Activated effector memory CD4-positive, alpha-beta T cell treated with anti-CD3 and anti-CD28 coated beads, Interleukin-2, amount 50 U/mL, for 16 hours (primary cell): Measurements from ENCODE around the gene RNASE7.

Experiments used
- DNase-seq: peaks from one replicate; pipeline ENCODE4 v3.0.0-alpha.2; 2020

Gene RNASE7

DNA sequence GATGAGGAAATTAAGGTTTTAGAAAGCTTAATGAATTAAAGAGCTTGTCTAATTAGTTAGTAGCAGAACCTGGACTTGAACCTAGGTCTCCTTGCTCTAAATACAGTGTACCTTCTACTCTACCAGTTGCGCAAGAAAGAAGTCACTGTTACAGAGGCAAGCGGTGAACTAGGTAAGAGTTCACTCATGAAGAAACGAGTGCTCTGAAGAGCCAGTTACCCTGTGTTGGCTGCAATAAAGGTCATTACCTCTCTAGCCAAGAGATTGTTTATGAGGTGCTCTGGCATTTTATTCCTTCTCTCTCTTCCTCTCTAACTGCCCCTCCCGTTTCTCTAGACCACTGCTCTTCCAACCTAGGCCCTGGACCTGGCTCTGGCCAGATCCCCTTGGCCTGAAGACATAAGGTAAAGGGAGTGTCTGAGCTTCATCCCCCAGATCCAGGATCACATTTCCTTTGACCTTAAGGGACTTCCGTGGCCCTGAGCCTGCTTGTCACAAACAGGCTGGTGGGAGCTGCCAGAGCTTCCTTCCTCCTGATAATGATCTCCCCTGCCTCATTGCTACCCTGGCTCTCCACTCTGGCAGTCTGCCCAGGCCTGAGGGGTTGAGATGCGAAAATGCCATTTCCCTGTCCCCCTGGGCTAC, 1.9 kb downstream of the RNASE7 start:
- peak; percentile 66 for DNase-seq

GRCh38 chr14:21047378-21047781, 5.2 kb downstream of the RNASE7 start:
- no peak for DNase-seq

DNA sequence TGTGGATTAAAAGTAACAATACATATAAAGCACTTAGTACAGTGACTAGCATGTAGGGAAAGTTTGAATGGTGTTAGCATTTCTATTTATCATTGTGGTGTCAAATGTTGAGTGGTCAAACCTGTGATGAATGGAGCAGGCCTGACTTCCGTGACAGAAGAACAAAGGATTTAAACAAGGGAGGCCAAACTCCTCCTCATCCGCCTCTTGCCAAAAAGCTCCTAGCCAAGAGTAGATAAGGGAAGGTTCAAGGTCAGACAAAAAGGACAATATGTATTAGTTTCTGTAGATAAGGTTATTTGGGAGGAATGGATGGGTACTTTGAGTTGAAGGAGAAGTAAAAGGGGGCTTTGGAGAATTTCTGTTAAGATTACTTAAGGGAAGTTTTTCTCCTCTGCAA, 6.5 kb downstream of the RNASE7 start:
- DNase-seq = no peak

DNA sequence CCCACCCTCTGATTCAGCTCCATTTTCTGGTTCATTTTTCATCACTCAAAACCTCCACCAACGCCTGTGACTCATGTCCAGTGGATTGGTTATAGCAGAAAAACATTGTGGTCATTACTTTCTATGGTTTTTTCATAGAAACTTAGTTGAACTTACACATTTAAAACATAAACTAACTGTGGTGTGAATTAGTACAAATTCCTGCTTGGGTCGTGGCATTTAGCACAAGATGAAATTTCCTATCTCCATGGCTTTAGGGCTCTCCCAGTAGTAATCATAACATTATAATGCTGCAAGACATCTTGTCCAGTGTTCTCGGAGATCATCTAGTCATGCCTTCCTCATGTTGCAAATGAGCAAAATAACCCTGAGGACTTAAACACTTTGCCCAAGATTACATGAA, 7.1 kb downstream of the RNASE7 start:
- no peak for DNase-seq

- no peak for DNase-seq
These were observed 8.4 kb downstream of the RNASE7 start for GRCh38 chr14:21050597-21050996.

- no peak for DNase-seq
These were observed 11.3 kb downstream of the RNASE7 start for GRCh38 chr14:21053184-21054122.

DNA sequence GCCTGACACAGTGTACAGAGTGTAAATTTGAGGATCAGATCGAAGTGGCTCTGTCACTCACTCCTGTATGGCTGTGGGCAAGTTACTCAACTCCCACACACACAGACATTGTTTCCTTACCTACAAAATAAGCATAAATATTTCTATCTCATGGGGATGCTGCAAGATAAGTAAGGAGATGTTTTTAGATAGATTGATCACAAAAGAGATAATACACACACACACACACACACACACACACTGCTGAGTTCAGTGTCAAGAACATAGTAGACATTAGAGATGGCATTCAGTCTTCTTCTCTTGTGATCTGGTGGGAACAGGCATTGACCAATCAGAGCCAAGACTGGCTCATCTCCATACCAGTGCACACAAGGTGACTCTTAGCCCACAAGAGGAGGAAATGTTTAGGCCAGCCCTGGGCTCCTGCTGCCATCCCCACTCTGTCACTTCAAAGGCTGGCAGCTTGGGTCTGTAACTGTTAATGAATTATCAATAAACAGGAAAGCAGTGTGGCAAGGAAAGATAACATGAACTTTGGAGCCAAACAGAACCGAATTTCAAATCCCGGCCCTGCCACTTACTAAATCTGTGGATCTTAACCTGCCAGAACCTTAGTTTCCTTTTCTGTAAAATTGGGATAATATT, 12.1 kb downstream of the RNASE7 start:
- no peak for DNase-seq

DNA sequence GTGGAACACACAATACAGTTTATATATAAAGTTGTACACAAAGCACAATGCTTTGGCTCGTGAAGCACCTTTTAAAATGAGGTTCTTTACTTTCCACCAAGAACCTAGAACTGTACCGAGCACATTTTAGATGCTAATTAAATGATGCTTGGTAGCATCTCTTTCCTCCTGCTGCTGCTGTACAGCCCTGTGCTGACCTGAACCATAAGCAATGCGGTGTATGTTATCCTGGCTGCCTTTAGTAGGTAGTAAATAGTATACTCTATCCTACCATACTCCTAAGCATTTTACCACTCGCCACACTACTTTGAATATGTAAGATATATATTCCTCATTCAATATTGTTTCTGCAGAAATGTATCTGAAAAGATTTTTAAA, 12.6 kb downstream of the RNASE7 start:
- DNase-seq = no peak

GRCh38 chr14:21055432-21056117, 13.4 kb downstream of the RNASE7 start:
- DNase-seq = no peak

GRCh38 chr14:21056520-21057163, 14.5 kb downstream of the RNASE7 start:
- no peak for DNase-seq

- DNase-seq = no peak
These were observed 15.9 kb downstream of the RNASE7 start, which contains the start of gene RNASE8 for GRCh38 chr14:21057803-21058675. TSS of gene RNASE8 (plus strand) at chr14:21057822. CDS start at chr14:21057893, 71 bp downstream.

DNA sequence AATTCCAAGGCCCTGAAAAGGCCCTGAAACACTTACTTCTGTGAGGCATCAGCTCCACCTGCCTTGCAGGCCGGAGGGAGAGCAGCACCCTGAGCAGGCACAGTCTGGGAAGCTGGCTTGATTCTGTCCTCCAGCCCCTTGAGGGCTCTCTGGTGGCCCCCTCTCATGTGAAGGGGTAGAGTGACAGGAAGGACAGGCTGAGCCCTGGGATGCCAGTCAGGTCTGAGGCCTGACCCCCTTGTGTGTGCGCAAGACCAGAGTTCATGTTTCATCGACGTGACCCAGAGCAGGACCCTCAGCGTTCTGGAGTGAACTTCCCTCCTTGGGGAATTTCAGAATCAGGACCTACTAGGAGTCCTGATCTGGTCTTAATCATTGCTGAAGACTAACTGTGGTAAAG, 16.7 kb downstream of the RNASE7 start:
- DNase-seq = no peak

DNA sequence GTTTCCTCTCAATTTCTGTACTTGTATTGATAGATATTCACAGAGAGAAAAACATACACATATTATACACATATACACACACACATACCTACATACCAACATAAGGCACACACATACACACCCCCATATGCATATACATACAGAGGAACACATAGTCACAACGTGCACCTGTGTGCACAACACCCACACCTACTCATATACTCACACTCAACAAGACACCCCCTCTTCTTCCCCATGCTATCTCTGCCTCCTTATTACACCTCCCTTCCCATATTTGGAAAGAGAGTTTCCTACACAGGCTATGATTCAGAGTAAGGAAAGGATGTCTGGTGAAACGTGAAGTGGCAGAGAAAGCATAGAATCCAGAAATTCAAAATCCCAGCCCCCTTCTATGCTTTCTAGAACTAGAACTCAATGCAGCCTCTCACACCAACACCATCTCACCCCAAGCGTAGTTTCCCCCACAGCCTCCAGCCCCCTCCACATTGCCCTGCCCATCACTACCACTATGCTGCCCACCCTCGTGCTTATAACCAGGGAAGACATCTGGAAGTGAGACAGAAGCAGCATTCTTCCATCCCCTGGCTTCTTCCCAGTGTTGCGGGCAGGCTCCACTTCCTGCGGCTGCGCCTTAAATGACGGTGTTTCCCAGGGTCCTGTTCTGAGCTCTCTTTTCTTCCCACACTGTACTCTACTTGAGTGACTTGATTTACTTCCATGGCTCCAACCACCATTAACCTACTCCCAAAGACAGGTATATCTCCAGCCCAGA, 17.9 kb downstream of the RNASE7 start:
- no peak for DNase-seq

DNA sequence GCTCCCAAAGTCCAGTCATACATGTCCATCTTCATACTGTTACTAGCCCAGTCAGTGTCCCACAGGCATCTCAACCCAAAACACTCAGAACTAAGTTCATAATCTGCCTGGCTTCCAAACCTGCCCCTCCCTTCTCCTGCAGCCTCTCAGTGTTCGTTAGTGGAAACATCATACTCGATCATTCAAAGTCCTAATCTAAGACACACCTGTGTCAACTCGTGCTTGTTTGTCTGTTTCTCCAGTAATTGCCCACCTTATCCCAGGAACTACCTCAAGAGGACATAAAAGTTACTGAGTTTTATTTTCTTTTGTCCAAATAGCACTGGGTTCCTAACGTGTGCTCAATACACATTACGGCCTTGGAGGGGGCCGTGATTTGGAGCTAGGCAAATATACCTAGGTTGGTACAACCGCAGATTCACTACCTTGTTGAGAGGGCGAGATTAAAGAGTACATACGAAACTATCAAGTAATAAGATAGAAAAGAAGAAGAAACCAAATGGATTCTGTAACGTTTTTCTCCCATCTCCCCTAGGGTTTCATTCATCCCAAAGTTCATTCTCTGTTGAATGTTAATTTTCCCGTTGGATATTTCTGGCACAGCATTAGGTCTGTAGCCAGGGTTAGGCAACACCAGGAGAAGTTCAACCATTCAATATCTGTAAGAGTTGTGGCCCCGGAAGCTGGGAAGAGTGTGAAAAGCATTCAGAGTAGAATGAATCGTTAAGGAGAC, 18.6 kb downstream of the RNASE7 start:
- DNase-seq = no peak

GRCh38 chr14:21061347-21061668, 19.1 kb downstream of the RNASE7 start:
- no peak for DNase-seq

DNA sequence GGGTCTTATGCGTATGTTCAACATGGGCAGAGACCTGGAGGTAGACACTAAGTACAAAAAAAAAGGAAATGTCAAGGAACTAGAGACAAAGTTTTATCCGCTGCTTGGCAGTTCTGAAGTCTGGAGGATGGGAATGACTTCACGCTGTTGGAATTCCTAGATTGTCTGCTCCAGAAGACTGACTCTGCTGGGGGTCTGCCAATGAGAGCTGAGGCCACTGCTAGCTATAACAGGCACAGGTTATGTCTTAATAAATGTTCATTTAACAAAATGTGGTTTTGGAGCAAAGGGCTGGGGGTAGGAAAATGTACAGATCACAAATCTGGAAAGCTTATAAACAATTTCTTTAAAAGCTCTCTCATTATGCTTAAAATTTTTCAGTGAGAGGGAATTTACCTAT, 21.3 kb downstream of the RNASE7 start:
- DNase-seq = no peak

DNA sequence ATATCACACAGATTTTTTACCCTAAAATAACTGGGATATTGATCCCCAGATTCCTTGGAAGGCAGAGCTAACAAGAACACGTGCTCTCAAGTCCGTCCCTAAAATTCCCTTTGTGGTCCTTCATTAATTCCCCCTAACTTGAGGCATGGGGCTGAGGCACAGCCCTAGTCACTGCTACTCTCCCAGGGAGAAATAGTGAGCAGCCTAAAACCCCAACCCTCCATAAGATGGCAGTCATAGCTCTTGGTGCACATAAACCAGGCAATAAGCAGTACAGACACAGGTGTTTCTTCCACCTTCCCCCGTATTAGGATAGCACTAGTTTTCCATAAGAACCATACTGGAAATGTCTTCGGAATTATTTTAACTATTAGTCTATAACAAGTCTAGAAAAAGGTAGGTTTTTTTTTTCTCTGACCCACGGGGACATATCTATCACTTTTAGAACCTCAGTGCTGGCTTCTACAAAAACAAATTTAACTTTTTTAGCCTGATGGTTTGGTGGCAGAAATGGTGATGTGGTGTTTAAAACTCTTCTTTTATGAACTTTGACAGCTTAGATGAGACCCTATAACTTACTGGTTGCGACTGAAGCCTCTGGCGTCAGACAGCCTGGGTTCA, 24.8 kb downstream of the RNASE7 start:
- DNase-seq = no peak

- DNase-seq = peak; percentile 78
These were observed 26.6 kb downstream of the RNASE7 start for GRCh38 chr14:21068521-21069387.
